Neuronal stem cell (in vitro differentiated cells): ENCODE measurements around the gene KCNK4.
"Not testable (repeated sequence)": the region's sequence is repeated elsewhere in the genome, so short reads cannot be mapped to it uniquely, and the experiment has no call there.

Source experiments
- DNase-seq: peaks from one replicate; pipeline ENCODE4 v3.0.0-alpha.2; 2013; ENCODE audit warnings: low spot score
- H2AFZ ChIP-seq: one replicate; pipeline ENCODE4 v1.6.1; 2013; ENCODE audit warnings: mild to moderate bottlenecking, low read length, inconsistent platforms
- H2AK5ac ChIP-seq: 2 replicates; pipeline ENCODE4 v1.6.1; 2013; ENCODE audit warnings: low read depth, mild to moderate bottlenecking, inconsistent platforms, low read length, moderate library complexity, mixed read lengths
- H2BK120ac ChIP-seq: 2 replicates; pipeline ENCODE4 v1.6.1; 2013; ENCODE audit warnings: low read depth, mild to moderate bottlenecking, inconsistent platforms, low read length, moderate library complexity, mixed read lengths
- H2BK12ac ChIP-seq: one replicate; pipeline ENCODE4 v1.6.1; 2013; ENCODE audit warnings: low read length, inconsistent platforms
- H2BK15ac ChIP-seq: 2 replicates; pipeline ENCODE4 v1.6.1; 2013; ENCODE audit warnings: mild to moderate bottlenecking, low read length, inconsistent platforms, mixed read lengths
- H2BK5ac ChIP-seq: one replicate; pipeline ENCODE4 v1.6.1; 2013; ENCODE audit warnings: inconsistent platforms, mild to moderate bottlenecking, low read length, moderate library complexity
- H3K14ac ChIP-seq: one replicate; pipeline ENCODE4 v1.6.1; 2013; ENCODE audit warnings: low read length, inconsistent platforms
- H3K18ac ChIP-seq: 2 replicates; pipeline ENCODE4 v1.6.1; 2013; ENCODE audit warnings: low read length, inconsistent platforms
- H3K23ac ChIP-seq: 2 replicates; pipeline ENCODE4 v1.6.1; 2013; ENCODE audit warnings: low read depth, mild to moderate bottlenecking, mixed read lengths, low read length, inconsistent platforms; ENCODE audit not compliant: poor library complexity
- H3K27ac ChIP-seq: replicated peaks from 3 replicates; pipeline ENCODE4 v1.5.1; 2013; ENCODE audit warnings: low read length, inconsistent platforms
- H3K27me3 ChIP-seq, 3 experiments: 2 replicates each; pipeline ENCODE4 v1.6.1; 2013; ENCODE audit warnings: low read length in 3 of 3, mild to moderate bottlenecking in 2 of 3, inconsistent platforms in 1 of 3, low read depth in 1 of 3, mixed read lengths in 1 of 3, moderate library complexity in 1 of 3; ENCODE audit not compliant: control insufficient read depth in 3 of 3, insufficient read depth in 3 of 3
- H3K36me3 ChIP-seq, 2 donors: replicated peaks in 1 of 2; 2 replicates each; pipeline ENCODE4 v1.6.1; 2013; ENCODE audit warnings: low read length in 2 of 2; ENCODE audit not compliant: control insufficient read depth in 2 of 2, insufficient read depth in 2 of 2
- H3K4ac ChIP-seq: 2 replicates; pipeline ENCODE4 v1.6.1; 2013; ENCODE audit warnings: inconsistent platforms, mild to moderate bottlenecking, low read length, moderate library complexity
- H3K4me1 ChIP-seq, 2 donors: 1 replicate in 1 of 2; 2 replicates in 1 of 2; pipeline ENCODE4 v1.6.1; 2013; ENCODE audit warnings: low read length in 2 of 2, low read depth in 1 of 2; ENCODE audit not compliant: control insufficient read depth in 2 of 2, insufficient read depth in 1 of 2
- H3K4me2 ChIP-seq: one replicate; pipeline ENCODE4 v1.6.1; 2013; ENCODE audit warnings: mild to moderate bottlenecking, low read length, inconsistent platforms; ENCODE audit not compliant: insufficient read depth, poor library complexity, severe bottlenecking
- H3K4me3 ChIP-seq, 2 donors: 2 replicates each; pipeline ENCODE4 v1.5.1; 2013; ENCODE audit warnings: low read length in 2 of 2, mild to moderate bottlenecking in 2 of 2, inconsistent platforms in 1 of 2, moderate library complexity in 1 of 2
- H3K79me1 ChIP-seq: one replicate; pipeline ENCODE4 v1.6.1; 2013; ENCODE audit warnings: low read depth, mild to moderate bottlenecking, inconsistent platforms, low read length, moderate library complexity
- H3K9ac ChIP-seq: one replicate; pipeline ENCODE4 v1.6.1; 2013; ENCODE audit warnings: mild to moderate bottlenecking, low read depth, low read length, inconsistent platforms; ENCODE audit not compliant: poor library complexity
- H3K9me3 ChIP-seq, 2 donors: replicated peaks in 1 of 2; 2 replicates each; pipeline versions ENCODE3 to v1.6.1; 2013; ENCODE audit warnings: low read length in 2 of 2, mild to moderate bottlenecking in 2 of 2, inconsistent platforms in 1 of 2, low read depth in 1 of 2, mixed read lengths in 1 of 2, moderate library complexity in 1 of 2; ENCODE audit not compliant: control insufficient read depth in 2 of 2, insufficient read depth in 1 of 2
- H4K8ac ChIP-seq: one replicate; pipeline ENCODE4 v1.6.1; 2013; ENCODE audit warnings: low read depth, mild to moderate bottlenecking, inconsistent platforms, low read length, moderate library complexity
- H4K91ac ChIP-seq: one replicate; pipeline ENCODE4 v1.6.1; 2013; ENCODE audit warnings: low read length, low read depth, mild to moderate bottlenecking, inconsistent platforms; ENCODE audit not compliant: poor library complexity
- WGBS, 2 donors: extraction: QIAGEN DNeasy Blood & Tissue Kit; methylation state at CpG; one replicate each; pipeline ENCODE4 v1.1.7; 2013; ENCODE audit warnings: missing lambda C conversion rate in 2 of 2, mixed read lengths in 1 of 2; ENCODE audit not compliant: insufficient read length in 2 of 2, insufficient replicate concordance in 1 of 2; ENCODE audit errors: extremely low coverage in 2 of 2; 5-methylcytosine and 5-hydroxymethylcytosine counted together

KCNK4 gene

GRCh38 chr11:64306876-64307622 is 15.9 kb downstream of the KCNK4 start:
- no peak overlapping the region for H3K4ac ChIP-seq
- no peak overlapping the region for H3K23ac ChIP-seq
- H3K27ac ChIP-seq = no peak overlapping the region
- H3K4me2 ChIP-seq = peak overlapping the region; percentile 91
- peak overlapping the region; percentile 94 for H2AK5ac ChIP-seq
- peak overlapping the region; percentile 7 for H2BK5ac ChIP-seq
- no peak overlapping the region for H4K91ac ChIP-seq
- DNase-seq = no peak
- peaks cover 0 to 12% (median 0%) of the 10 kb centered on the region in 3 experiments for H3K27me3 ChIP-seq
- no peak overlapping the region for H2BK120ac ChIP-seq
- H2BK15ac ChIP-seq = no peak overlapping the region
- H2AFZ ChIP-seq = no peak overlapping the region
- no peak overlapping the region for H4K8ac ChIP-seq
- H2BK12ac ChIP-seq = no peak overlapping the region
- no peak overlapping the region for H3K18ac ChIP-seq
- no peaks in the 10 kb centered on the region for H3K9me3 ChIP-seq
- peaks cover 9 to 12% of the 10 kb centered on the region in 2 donors for H3K4me1 ChIP-seq
- no peak overlapping the region for H3K14ac ChIP-seq
- H3K36me3 ChIP-seq = peaks cover 3 to 10% of the 10 kb centered on the region in 2 donors
- peak overlapping the region; percentile 88 to 92 for H3K4me3 ChIP-seq
- H3K9ac ChIP-seq = peak overlapping the region; percentile 7
- H3K79me1 ChIP-seq = peaks cover 10% of the 10 kb centered on the region
- no CpG with 5 or more reads among the region's 15 CpGs for WGBS, 2 donors

- not testable (repeated sequence) for H3K4me3 ChIP-seq
Measured at GRCh38 chr11:64307795-64308194, 16.7 kb downstream of the KCNK4 start.

GRCh38 chr11:64312947-64313346 is 21.8 kb downstream of the KCNK4 start:
- no peak overlapping the region for H2BK120ac ChIP-seq
- H2AK5ac ChIP-seq = no peak overlapping the region
- no peak overlapping the region for H3K9ac ChIP-seq
- H2BK12ac ChIP-seq = no peak overlapping the region
- peaks cover 12 to 27% of the 10 kb centered on the region in 2 donors for H3K36me3 ChIP-seq
- H2AFZ ChIP-seq = no peak overlapping the region
- no peak overlapping the region for H3K14ac ChIP-seq
- DNase-seq = no peak
- peaks cover 22% of the 10 kb centered on the region for H3K79me1 ChIP-seq
- peaks cover 0 to 2% of the 10 kb centered on the region in 2 donors for H3K9me3 ChIP-seq
- no peak overlapping the region for H3K23ac ChIP-seq
- H2BK15ac ChIP-seq = no peak overlapping the region
- no CpG with 5 or more reads among the region's 10 CpGs for WGBS, 2 donors
- no peak overlapping the region for H3K4ac ChIP-seq
- H3K18ac ChIP-seq = no peak overlapping the region
- H3K4me2 ChIP-seq = no peak overlapping the region
- H4K8ac ChIP-seq = no peak overlapping the region
- H3K27ac ChIP-seq = no peak overlapping the region
- peaks cover 0 to 4% of the 10 kb centered on the region in 2 donors for H3K4me1 ChIP-seq
- H3K27me3 ChIP-seq = no peaks in the 10 kb centered on the region
- no peak overlapping the region for H3K4me3 ChIP-seq
- no peak overlapping the region for H4K91ac ChIP-seq
- H2BK5ac ChIP-seq = no peak overlapping the region

More at GRCh38 chr11:64307795-64308194, 16.7 kb downstream of the KCNK4 start:
- not testable (repeated sequence) for H2BK120ac ChIP-seq, H3K4ac ChIP-seq, H3K79me1 ChIP-seq, DNase-seq, H3K9me3 ChIP-seq, H3K14ac ChIP-seq, H2AFZ ChIP-seq, H2BK15ac ChIP-seq, H4K8ac ChIP-seq, H3K36me3 ChIP-seq, H3K23ac ChIP-seq, H3K27ac ChIP-seq, H3K9ac ChIP-seq, H4K91ac ChIP-seq, H3K18ac ChIP-seq, H2AK5ac ChIP-seq, H2BK12ac ChIP-seq, H2BK5ac ChIP-seq, H3K4me2 ChIP-seq
- H3K27me3 ChIP-seq = peaks cover 0 to 12% (median 0%) of the 10 kb centered on the region in 3 experiments
- H3K4me1 ChIP-seq = peaks cover 9 to 12% of the 10 kb centered on the region in 2 donors
- WGBS, 2 donors = no CpG with 5 or more reads among the region's 5 CpGs

DNA sequence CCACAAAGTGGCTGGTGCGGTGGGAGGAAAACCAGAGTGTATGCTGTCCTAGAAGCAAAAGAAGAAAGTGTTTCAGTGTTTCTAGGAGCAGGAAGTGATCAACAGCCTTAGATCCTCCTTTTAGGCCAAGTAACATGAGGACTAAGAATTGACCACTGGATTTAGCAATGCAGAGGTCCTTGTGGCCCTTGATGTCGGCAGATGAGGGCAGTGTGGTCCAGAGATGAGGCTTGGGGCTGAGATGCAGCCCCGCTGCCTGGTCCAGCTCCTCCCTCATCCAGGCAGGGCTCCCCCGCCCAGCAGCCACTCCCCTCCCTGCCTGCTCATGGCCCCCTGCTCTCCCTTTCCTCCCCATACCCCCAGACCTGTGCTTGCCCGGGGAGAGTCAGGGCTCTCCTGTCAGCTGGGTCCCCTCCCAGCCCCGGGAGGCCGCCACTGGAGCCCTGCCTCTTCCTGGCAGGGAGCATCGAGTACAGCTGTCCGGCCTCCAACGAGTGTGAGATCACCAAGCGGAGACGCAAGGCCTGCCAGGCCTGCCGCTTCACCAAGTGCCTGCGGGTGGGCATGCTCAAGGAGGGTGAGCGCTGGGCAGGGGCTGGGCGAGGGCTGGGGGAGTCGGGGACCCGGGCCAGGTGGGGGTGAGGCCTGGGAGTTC is 22.5 kb downstream of the KCNK4 start:
- H2AK5ac ChIP-seq = no peak overlapping the region
- no peak overlapping the region for H3K14ac ChIP-seq
- H3K9ac ChIP-seq = no peak overlapping the region
- no peak overlapping the region for H3K18ac ChIP-seq
- peaks cover 12 to 27% of the 10 kb centered on the region in 2 donors for H3K36me3 ChIP-seq
- H3K4me3 ChIP-seq = no peak overlapping the region
- H3K9me3 ChIP-seq = peaks cover 0 to 2% of the 10 kb centered on the region in 2 donors
- H4K8ac ChIP-seq = no peak overlapping the region
- no peak overlapping the region for H2BK120ac ChIP-seq
- H3K23ac ChIP-seq = no peak overlapping the region
- H2BK15ac ChIP-seq = no peak overlapping the region
- H3K4me1 ChIP-seq = peaks cover 0 to 4% of the 10 kb centered on the region in 2 donors
- no peaks in the 10 kb centered on the region for H3K27me3 ChIP-seq
- no peak overlapping the region for H2BK5ac ChIP-seq
- WGBS, 2 donors = no CpG with 5 or more reads among the region's 18 CpGs
- no peak overlapping the region for H2BK12ac ChIP-seq
- no peak overlapping the region for H3K4ac ChIP-seq
- no peak overlapping the region for H4K91ac ChIP-seq
- H2AFZ ChIP-seq = no peak overlapping the region
- DNase-seq = no peak
- H3K79me1 ChIP-seq = peaks cover 22% of the 10 kb centered on the region
- H3K27ac ChIP-seq = no peak overlapping the region
- no peak overlapping the region for H3K4me2 ChIP-seq
